ENCODE data around the gene XIRP2.

Gene XIRP2

GRCh38 chr2:166888180-166888579 is at the start of gene XIRP2:
Gene XIRP2 (plus strand): TSS chr2:166888480. CDS start chr2:166903483, 15,003 bp downstream.
- no peak within 1 kb of the TSS for H3K27ac ChIP-seq (ENCODE audit: low read depth, low read length)
- H3K4me3 ChIP-seq (ENCODE audit: low read length): no peak within 1 kb of the TSS
- H3K27me3 ChIP-seq (ENCODE audit: control insufficient read depth, insufficient read depth, low read length): no peaks in the 10 kb centered on the region
- H3K9ac ChIP-seq (ENCODE audit: low read length): no peak within 1 kb of the TSS
- H3K36me3 ChIP-seq (ENCODE audit: control insufficient read depth, insufficient read depth, low read length): no peaks in the 10 kb centered on the region
- H3K4me1 ChIP-seq (ENCODE audit: control insufficient read depth, insufficient read depth, low read length): no peaks in the 10 kb centered on the region

DNA sequence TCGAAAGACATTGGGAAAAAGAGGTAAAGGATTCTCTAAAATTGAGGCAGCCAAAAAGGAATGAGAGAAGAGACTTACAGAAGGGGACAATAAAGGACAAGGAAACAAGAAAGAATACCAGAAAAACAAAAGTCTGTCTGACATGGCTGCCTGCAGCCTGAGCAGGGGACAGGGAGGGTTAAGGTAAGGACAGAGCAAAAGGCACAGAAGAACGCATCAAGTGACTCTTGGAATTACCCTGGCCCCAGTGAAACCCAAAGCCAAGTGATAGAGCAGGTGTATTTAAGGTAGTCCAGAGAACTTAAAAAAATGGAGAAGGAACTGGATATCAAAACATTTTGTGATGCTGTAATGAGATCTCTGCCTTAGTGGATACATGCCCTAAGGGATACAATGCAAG is 47.1 kb upstream of the XIRP2 start:
- no peak overlapping the region for H3K27ac ChIP-seq (ENCODE audit: low read depth, low read length)
- no peaks in the 10 kb centered on the region for H3K36me3 ChIP-seq (ENCODE audit: control insufficient read depth, insufficient read depth, low read length)
- H3K27me3 ChIP-seq (ENCODE audit: control insufficient read depth, insufficient read depth, low read length): no peaks in the 10 kb centered on the region
- H3K4me1 ChIP-seq (ENCODE audit: control insufficient read depth, insufficient read depth, low read length): no peaks in the 10 kb centered on the region
- no peak overlapping the region for H3K9ac ChIP-seq (ENCODE audit: low read length)
- no peak overlapping the region for H3K4me3 ChIP-seq (ENCODE audit: low read length)

DNA sequence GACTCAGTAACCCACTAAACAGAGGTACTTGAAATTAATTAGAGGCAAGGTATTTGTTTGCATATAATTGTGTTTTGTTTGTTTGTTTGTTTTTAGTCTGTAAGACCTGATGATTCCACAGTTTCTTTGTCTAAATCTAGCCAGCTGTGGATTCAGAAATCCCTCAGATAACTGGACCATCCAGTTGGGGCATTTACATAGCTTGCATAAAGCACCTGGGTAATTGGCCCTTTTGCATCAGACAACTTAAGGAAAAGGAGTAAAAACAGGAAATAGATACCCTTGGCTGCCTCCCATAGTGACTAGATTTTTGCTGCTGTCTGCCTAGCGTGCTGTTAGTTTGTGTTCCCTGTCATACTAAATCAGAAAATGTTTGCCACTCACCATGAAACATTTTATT is 46.6 kb upstream of the XIRP2 start:
- no peak overlapping the region for H3K27ac ChIP-seq (ENCODE audit: low read depth, low read length)
- no peaks in the 10 kb centered on the region for H3K27me3 ChIP-seq (ENCODE audit: control insufficient read depth, insufficient read depth, low read length)
- H3K9ac ChIP-seq (ENCODE audit: low read length): no peak overlapping the region
- H3K36me3 ChIP-seq (ENCODE audit: control insufficient read depth, insufficient read depth, low read length): no peaks in the 10 kb centered on the region
- H3K4me1 ChIP-seq (ENCODE audit: control insufficient read depth, insufficient read depth, low read length): no peaks in the 10 kb centered on the region
- H3K4me3 ChIP-seq (ENCODE audit: low read length): no peak overlapping the region

DNA sequence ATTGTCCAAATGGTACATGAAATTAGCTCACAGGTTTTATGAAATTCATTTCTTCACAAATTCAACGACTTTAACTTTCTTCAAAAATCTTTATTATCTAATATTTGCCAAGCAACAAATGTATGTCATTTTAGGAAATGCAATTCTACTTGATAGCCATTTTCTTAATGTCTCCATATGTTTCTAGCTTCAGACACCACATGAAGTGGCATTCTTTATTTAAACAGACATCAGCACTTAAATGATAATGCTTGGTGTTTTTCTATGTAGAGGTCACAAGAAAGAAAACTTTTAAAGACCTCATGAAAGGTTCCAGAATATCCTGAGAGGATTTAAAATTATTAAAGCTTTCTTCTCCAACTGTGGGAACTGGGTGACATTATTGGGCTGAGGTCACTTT is 44.2 kb upstream of the XIRP2 start:
- no peaks in the 10 kb centered on the region for H3K36me3 ChIP-seq (ENCODE audit: control insufficient read depth, insufficient read depth, low read length)
- H3K27me3 ChIP-seq (ENCODE audit: control insufficient read depth, insufficient read depth, low read length): no peaks in the 10 kb centered on the region
- no peak overlapping the region for H3K4me3 ChIP-seq (ENCODE audit: low read length)
- H3K27ac ChIP-seq (ENCODE audit: low read depth, low read length): no peak overlapping the region
- no peaks in the 10 kb centered on the region for H3K4me1 ChIP-seq (ENCODE audit: control insufficient read depth, insufficient read depth, low read length)
- H3K9ac ChIP-seq (ENCODE audit: low read length): no peak overlapping the region

GRCh38 chr2:166862468-166863132 is 25.7 kb upstream of the XIRP2 start:
- H3K4me1 ChIP-seq (ENCODE audit: control insufficient read depth, insufficient read depth, low read length): no peaks in the 10 kb centered on the region
- no peak overlapping the region for H3K4me3 ChIP-seq (ENCODE audit: low read length)
- no peaks in the 10 kb centered on the region for H3K36me3 ChIP-seq (ENCODE audit: control insufficient read depth, insufficient read depth, low read length)
- H3K9ac ChIP-seq (ENCODE audit: low read length): no peak overlapping the region
- no peaks in the 10 kb centered on the region for H3K27me3 ChIP-seq (ENCODE audit: control insufficient read depth, insufficient read depth, low read length)
- H3K27ac ChIP-seq (ENCODE audit: low read depth, low read length): no peak overlapping the region

GRCh38 chr2:166867874-166868514 is 20.3 kb upstream of the XIRP2 start:
- no peak overlapping the region for H3K9ac ChIP-seq (ENCODE audit: low read length)

DNA sequence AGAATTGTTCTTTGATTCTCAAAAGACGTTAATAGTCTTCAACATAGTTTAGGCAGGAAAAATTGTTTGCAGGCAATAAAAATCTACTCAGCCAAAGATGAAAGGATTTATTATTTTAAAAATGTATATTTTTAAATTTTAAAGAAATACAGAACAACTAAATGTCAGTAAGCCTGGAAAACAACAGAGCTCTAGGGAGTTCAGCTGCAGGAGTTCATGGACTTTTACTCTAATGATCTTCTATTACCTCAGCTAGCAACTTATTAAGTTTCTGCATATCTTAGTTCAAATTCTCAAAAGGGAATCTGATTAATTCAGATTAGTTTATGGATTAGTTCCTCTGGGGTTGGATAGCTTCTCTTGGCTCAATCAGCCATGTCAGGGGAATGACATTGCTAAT is 17.9 kb upstream of the XIRP2 start:
- no peaks in the 10 kb centered on the region for H3K36me3 ChIP-seq (ENCODE audit: control insufficient read depth, insufficient read depth, low read length)
- no peak overlapping the region for H3K9ac ChIP-seq (ENCODE audit: low read length)
- H3K27ac ChIP-seq (ENCODE audit: low read depth, low read length): no peak overlapping the region
- H3K27me3 ChIP-seq (ENCODE audit: control insufficient read depth, insufficient read depth, low read length): no peaks in the 10 kb centered on the region
- no peaks in the 10 kb centered on the region for H3K4me1 ChIP-seq (ENCODE audit: control insufficient read depth, insufficient read depth, low read length)
- no peak overlapping the region for H3K4me3 ChIP-seq (ENCODE audit: low read length)

More at GRCh38 chr2:166867874-166868514, 20.3 kb upstream of the XIRP2 start:
- Histone ChIP-seq H3K4me3 (ENCODE audit: low read length) (no peak overlapping the region), H3K4me1 (ENCODE audit: control insufficient read depth, insufficient read depth, low read length) (no peaks in the 10 kb centered on the region), H3K27ac (ENCODE audit: low read depth, low read length) (no peak overlapping the region), H3K27me3 (ENCODE audit: control insufficient read depth, insufficient read depth, low read length) (no peaks in the 10 kb centered on the region), H3K36me3 (ENCODE audit: control insufficient read depth, insufficient read depth, low read length) (no peaks in the 10 kb centered on the region)

DNA sequence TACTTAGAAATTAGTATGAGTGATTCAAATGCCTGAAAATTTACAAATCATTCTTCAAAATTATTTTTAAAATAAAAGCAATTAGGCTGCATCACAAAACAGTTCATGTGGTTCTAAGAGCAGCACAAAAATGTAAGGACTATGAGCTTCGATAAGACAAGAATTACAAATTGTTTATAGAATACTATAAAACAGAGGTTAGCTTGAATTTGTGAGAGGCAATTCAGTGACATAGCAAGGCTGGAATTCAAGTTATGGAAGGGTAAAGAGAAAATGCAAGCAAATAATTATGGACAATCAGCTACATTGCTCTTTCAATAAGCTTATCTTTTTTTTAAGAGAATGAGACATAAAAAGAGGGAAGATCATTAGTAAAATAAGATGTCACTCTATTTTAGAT is 7.1 kb upstream of the XIRP2 start:
- Histone ChIP-seq H3K27me3 (ENCODE audit: control insufficient read depth, insufficient read depth, low read length) (no peaks in the 10 kb centered on the region), H3K4me3 (ENCODE audit: low read length) (no peak overlapping the region), H3K9ac (ENCODE audit: low read length) (no peak overlapping the region), H3K27ac (ENCODE audit: low read depth, low read length) (no peak overlapping the region), H3K36me3 (ENCODE audit: control insufficient read depth, insufficient read depth, low read length) (no peaks in the 10 kb centered on the region), H3K4me1 (ENCODE audit: control insufficient read depth, insufficient read depth, low read length) (no peaks in the 10 kb centered on the region)

GRCh38 chr2:166882851-166883250 is 5.4 kb upstream of the XIRP2 start:
- H3K27me3 ChIP-seq (ENCODE audit: control insufficient read depth, insufficient read depth, low read length): no peaks in the 10 kb centered on the region
- H3K4me3 ChIP-seq (ENCODE audit: low read length): no peak overlapping the region
- H3K27ac ChIP-seq (ENCODE audit: low read depth, low read length): no peak overlapping the region
- H3K36me3 ChIP-seq (ENCODE audit: control insufficient read depth, insufficient read depth, low read length): no peaks in the 10 kb centered on the region
- no peaks in the 10 kb centered on the region for H3K4me1 ChIP-seq (ENCODE audit: control insufficient read depth, insufficient read depth, low read length)
- H3K9ac ChIP-seq (ENCODE audit: low read length): no peak overlapping the region

GRCh38 chr2:166891727-166892126 is 3.4 kb downstream of the XIRP2 start:
- Histone ChIP-seq H3K4me1 (ENCODE audit: control insufficient read depth, insufficient read depth, low read length) (no peaks in the 10 kb centered on the region), H3K27me3 (ENCODE audit: control insufficient read depth, insufficient read depth, low read length) (no peaks in the 10 kb centered on the region), H3K9ac (ENCODE audit: low read length) (no peak overlapping the region), H3K4me3 (ENCODE audit: low read length) (no peak overlapping the region), H3K36me3 (ENCODE audit: control insufficient read depth, insufficient read depth, low read length) (no peaks in the 10 kb centered on the region), H3K27ac (ENCODE audit: low read depth, low read length) (no peak overlapping the region)

DNA sequence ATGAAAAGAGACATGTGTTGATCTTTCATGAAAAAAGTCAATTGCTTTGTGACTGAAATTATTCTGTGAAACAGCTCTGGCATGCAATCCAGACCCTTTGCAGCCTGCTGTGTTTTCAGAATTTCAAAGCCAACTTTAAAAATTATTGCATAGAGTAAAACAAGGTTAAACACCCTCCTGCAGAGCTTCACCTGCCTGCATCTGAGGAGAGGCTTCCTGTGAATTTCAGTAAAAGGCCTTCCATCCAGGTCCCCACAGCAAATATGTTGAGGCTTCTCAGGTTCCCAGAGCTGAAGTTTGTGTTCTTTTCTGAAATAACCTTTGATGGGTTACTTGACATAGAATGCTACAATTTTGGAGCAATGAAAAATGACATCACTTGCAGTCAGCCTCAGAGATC is 4.1 kb downstream of the XIRP2 start:
- Histone ChIP-seq H3K36me3 (ENCODE audit: control insufficient read depth, insufficient read depth, low read length) (no peaks in the 10 kb centered on the region), H3K27me3 (ENCODE audit: control insufficient read depth, insufficient read depth, low read length) (no peaks in the 10 kb centered on the region), H3K4me3 (ENCODE audit: low read length) (no peak overlapping the region), H3K9ac (ENCODE audit: low read length) (no peak overlapping the region), H3K4me1 (ENCODE audit: control insufficient read depth, insufficient read depth, low read length) (no peaks in the 10 kb centered on the region), H3K27ac (ENCODE audit: low read depth, low read length) (no peak overlapping the region)

- Histone ChIP-seq H3K27ac (ENCODE audit: low read depth, low read length) (no peak overlapping the region), H3K36me3 (ENCODE audit: control insufficient read depth, insufficient read depth, low read length) (no peaks in the 10 kb centered on the region), H3K4me3 (ENCODE audit: low read length) (no peak overlapping the region), H3K27me3 (ENCODE audit: control insufficient read depth, insufficient read depth, low read length) (no peaks in the 10 kb centered on the region), H3K4me1 (ENCODE audit: control insufficient read depth, insufficient read depth, low read length) (no peaks in the 10 kb centered on the region), H3K9ac (ENCODE audit: low read length) (no peak overlapping the region)
Measured at GRCh38 chr2:166895243-166895642, 7.0 kb downstream of the XIRP2 start.

DNA sequence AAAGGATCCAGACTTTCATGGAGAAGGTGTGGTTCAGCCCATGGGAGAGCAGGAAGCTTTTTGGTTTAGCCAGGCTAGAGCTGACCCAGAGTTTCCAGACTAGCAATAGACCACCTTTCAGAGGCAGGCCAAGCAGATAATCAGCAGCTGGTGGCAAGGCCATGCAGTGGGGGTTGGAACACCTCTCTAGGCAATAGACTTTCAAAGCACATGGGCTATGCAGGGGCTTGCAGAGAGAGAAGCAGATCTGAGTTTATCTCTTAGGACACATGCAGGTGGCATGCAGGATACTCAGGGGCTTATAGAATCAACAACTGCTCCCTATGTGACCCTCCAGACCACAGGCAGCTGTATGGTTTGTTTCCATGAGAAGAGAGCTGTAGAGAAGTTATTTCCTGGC is 9.4 kb downstream of the XIRP2 start:
- Histone ChIP-seq H3K27ac (ENCODE audit: low read depth, low read length) (no peak overlapping the region), H3K4me1 (ENCODE audit: control insufficient read depth, insufficient read depth, low read length) (no peaks in the 10 kb centered on the region), H3K27me3 (ENCODE audit: control insufficient read depth, insufficient read depth, low read length) (no peaks in the 10 kb centered on the region), H3K4me3 (ENCODE audit: low read length) (no peak overlapping the region), H3K36me3 (ENCODE audit: control insufficient read depth, insufficient read depth, low read length) (no peaks in the 10 kb centered on the region), H3K9ac (ENCODE audit: low read length) (no peak overlapping the region)
